HG03521 (cell line): ENCODE measurements around the gene FAT4.

ENCODE experiments used
- ATAC-seq: cut with Tn5 transposase; IDR thresholded peaks from one replicate; pipeline ENCODE4 v1.9.1; 2021; ENCODE audit warnings: mild to moderate bottlenecking, moderate library complexity; ENCODE audit not compliant: unreplicated experiment

The FAT4 gene

DNA sequence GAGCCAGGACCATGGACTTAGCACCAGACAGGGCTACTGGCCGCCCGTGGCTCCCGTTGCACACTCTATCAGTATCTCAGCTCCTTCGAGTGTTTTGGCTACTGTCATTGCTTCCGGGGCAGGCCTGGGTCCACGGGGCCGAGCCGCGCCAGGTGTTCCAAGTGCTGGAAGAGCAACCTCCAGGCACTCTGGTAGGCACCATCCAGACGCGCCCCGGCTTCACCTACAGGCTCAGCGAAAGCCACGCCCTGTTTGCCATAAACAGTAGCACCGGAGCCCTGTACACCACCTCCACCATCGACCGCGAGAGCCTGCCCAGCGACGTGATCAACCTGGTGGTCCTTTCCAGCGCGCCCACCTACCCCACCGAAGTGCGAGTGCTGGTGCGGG lies 1.6 kb downstream of the FAT4 start:
- ATAC-seq: no peak

DNA sequence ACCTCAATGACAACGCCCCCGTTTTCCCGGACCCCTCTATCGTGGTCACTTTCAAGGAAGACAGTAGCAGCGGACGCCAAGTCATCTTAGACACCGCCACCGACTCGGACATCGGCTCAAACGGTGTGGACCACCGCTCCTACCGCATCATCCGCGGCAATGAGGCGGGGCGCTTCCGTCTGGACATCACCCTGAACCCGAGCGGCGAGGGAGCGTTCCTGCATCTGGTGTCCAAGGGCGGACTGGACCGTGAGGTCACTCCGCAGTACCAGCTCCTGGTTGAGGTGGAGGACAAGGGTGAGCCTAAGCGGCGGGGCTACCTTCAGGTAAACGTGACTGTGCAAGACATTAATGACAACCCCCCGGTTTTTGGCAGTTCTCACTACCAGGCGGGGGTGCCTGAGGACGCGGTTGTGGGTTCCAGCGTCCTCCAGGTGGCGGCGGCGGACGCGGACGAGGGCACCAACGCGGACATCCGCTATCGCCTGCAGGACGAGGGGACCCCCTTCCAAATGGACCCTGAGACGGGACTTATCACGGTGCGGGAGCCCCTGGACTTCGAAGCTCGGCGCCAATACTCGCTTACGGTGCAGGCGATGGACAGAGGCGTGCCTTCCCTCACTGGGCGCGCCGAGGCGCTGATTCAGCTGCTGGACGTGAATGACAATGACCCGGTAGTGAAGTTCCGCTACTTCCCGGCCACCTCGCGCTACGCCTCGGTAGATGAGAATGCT lies 2.2 kb downstream of the FAT4 start:
- no peak for ATAC-seq

DNA sequence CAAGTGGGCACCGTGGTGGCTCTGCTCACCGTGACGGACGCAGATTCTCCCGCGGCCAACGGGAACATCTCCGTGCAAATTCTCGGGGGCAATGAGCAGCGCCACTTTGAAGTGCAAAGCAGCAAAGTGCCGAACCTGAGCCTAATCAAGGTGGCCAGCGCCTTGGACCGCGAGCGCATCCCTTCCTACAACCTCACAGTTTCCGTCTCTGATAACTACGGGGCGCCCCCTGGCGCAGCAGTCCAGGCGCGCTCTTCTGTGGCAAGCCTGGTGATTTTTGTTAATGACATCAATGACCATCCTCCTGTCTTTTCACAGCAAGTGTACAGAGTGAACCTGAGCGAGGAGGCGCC lies 2.7 kb downstream of the FAT4 start:
- ATAC-seq: no peak

DNA sequence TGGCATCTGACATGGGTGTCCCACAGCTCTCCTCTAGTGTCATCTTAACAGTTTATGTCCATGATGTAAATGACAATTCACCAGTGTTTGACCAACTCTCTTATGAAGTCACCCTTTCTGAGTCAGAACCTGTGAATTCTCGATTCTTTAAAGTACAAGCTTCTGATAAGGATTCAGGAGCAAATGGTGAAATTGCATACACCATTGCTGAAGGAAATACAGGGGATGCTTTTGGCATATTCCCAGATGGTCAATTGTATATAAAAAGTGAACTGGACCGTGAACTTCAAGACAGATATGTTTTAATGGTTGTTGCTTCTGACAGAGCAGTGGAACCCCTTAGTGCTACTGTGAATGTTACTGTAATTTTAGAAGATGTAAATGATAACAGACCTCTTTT lies 4.6 kb downstream of the FAT4 start:
- ATAC-seq: no peak

- ATAC-seq: no peak
Observed at GRCh38 chr4:125321709-125322365, 7.1 kb downstream of the FAT4 start.

DNA sequence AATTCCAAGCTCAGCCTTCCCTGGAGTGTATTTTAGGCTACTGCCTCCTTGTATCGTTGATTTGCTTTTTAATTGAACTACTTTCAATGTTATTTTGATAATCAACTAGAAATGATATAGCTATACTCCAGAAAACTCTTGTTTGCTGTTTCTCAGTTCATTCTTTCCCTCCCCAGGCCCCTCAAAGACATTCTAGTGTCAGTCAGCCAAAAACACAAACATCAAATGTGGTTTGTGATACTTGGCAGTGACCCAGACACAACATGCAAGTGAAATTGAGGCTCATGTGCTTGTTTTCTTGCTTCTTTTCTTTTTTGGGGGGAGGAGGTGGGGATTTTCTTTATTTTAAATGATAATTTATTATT lies 7.6 kb downstream of the FAT4 start:
- ATAC-seq: no peak

DNA sequence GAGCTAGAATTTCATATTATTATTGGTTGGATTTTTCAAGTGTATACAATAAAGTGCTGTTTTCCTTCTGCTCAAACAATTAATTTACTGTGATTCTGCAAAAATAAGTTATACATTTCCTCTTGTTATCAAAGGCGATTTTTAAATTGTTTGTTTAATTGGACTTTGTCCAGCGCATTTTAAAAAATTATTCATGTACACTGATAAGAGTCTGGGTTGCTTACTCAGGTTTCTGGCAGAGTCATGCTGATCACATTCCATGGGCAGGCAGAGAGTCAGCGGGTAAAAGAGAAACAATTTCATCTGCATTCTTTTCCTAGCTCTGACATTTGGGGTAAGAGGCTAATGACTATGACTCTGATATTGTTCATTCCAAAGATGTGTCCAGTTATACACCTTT lies 8.9 kb downstream of the FAT4 start:
- no peak for ATAC-seq

GRCh38 chr4:125325733-125326132 lies 11.0 kb downstream of the FAT4 start:
- no peak for ATAC-seq

DNA sequence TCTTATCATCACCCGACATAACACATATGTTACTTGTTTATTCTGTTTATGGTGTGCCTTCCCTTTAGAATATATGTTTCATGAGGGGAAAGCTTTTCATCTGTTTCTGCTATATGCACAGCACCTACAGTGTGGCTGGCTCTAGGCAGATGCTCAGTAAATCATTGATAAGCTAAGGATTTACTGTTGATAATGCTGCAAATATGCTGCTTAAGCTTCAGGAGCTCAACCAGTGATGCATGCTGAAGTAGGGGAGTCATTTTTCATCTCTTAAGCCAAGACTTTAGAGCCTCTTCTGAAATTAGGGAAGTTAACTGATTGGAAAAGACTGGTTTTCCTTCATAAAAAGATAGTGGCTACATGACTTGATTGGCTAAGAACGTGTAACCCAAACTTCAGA lies 16.4 kb downstream of the FAT4 start:
- ATAC-seq: no peak

DNA sequence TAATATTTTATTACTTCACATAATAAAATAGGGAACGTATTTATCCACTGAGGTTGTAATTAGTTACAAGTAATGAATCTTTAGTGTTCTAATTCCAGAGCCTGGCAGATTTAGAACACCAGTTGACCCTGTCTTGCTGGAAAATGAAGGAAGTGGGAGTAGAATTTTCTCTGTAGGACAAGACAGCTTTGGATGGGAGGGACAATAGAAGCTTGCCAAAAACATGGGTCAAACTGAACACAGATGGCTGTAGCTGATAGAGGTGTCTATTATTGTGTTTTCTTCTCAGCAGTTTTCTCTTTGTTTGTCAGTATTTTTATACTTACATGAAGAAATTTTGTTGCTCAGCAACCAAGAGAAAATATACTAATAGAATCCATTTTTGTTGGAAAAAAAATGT lies 20.2 kb downstream of the FAT4 start:
- ATAC-seq: no peak

DNA sequence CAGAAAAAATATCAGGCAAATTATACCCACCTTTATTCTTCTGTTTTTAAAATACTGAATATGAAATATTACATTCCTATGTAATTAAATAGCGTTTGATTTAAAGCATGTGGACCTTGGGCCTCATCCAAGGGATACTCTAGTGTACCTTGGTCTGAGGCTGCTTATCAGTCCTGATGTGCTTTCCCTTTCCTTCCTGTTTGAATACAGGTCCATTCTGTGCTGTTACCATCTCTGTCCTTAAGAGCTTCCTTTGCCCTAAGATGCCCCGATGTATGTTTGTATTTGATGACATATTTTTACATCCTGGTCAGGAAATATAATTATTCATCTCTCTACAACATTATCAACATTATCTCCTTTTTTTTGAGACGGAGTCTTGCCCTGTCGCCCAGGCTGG lies 24.1 kb downstream of the FAT4 start:
- ATAC-seq: no peak

DNA sequence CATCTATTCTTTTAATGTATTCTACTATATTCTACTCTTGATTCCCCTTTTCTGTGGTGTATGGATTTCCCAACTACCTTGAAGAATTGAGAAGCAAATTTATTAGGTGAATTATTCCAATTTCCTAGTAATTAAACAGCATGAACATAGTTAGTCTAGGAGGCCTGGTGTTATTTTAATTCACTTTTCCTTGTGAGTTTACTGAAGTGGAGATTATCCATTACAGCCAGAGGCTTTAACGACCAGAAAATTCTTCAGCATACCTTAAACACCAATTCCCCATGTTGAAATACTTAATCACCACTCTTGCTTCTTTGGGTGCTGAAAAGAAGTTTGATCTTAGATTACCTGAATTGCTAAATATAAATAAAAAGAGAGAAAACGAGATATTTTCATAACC lies 29.4 kb downstream of the FAT4 start:
- no peak for ATAC-seq

- no peak for ATAC-seq
Observed at GRCh38 chr4:125346616-125347015, 31.9 kb downstream of the FAT4 start.

DNA sequence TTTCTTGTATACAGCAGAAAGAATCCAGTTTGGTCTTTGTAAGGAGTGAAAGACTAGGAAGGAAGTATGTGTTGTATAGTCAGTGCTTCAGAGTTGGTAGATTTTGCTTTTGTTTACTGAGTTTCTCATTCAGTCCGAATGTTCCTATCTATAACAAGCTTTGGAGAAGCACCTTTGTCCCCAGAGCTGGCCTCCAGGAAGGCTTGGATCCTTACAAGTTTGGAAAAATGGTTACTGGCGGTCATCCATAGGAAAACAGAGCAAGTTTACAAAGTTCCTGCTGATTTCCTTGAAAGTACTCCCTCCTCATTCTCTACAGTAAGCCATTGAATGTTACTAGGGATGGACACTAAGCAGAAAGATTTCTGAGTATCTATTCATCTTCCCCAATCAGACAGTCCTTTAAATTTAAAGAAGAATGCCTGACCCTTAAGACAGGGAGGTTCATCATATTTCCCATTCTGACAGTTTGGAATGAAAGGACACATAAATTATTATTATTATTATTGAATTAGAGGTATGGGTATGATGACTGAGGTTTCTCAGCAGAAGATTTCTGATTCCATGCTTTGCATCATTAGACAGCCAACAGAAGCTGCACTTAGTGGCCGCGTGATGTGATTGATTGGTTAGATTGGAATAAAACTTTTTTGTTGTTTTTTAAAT lies 35.8 kb downstream of the FAT4 start:
- ATAC-seq: no peak

DNA sequence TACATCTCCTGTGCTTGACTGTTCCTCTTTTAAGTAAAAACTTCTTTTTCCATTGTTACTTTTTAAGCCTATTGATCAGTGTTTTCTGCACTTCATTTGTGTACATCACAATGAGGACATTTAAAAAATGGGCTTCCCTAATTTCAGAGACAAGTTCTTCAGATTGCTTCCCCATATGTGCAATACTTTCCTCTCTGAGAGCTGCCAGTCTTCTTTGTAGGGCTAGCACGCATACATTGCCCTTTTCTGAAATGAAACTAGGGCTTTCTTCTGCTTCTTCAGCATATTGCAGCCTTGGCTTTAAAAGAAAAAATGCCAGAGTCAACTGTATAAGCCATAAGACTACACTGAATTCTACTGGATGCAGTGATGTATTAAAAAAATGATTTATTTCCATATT lies 37.8 kb downstream of the FAT4 start:
- no peak for ATAC-seq

DNA sequence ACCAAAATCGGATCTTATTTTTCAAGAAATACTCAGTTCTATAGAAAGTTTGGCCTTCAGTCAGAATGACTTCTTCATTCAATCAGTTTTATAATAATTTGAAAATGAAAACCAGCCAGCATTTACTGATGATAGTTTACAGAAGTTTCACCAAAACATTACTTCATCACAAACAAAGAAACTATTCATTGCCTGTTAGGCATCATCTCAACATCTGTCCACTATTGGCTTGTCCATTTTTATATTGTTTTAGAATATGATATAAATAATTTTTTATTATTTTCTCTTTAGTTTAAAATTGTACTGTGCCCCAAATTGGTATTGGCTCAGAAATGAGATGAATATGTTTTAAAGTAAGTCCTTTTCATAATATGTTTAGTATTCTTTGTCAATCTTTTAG lies 38.4 kb downstream of the FAT4 start:
- no peak for ATAC-seq

DNA sequence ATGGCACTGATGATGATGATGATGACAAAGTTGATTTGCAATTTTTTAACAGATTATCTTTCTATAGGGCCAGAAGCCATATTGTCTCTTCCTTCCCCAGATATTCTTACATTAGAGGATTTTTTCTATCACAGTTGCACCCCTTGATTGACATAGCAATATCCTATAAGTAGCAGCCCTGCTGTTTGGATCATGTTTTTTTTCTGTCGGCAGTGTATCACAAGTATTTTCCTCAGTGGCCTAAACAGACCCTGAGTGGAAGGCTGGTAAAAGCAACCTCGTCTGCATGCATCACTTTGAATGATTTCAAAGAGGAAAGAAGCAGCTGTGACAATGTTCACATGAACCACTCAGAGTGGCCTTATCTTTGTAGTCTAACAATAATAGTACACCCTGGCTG lies 41.0 kb downstream of the FAT4 start:
- ATAC-seq: no peak

DNA sequence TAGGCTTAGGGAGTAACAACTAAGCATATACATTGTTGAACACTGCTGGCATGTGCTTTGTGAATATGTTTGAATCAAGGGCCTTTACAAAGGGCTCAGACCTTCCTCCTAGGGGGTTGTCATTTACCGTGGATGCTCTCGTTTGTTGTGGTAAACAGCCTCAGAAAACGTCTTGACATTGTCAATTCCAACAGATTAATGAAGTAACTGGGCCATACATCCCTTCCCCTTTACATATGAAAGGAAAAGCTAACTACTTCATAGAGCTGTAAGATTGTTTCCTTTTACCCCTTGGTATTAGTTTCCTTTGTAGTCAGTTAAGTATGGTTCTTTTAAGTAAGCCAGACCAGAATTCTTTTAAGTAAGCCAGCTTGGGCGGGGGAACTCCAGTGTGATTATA lies 42.9 kb downstream of the FAT4 start:
- ATAC-seq: no peak

- no peak for ATAC-seq
Observed at GRCh38 chr4:125358453-125358852, 43.7 kb downstream of the FAT4 start.

- no peak for ATAC-seq
Observed at GRCh38 chr4:125359363-125359762, 44.6 kb downstream of the FAT4 start.

- ATAC-seq: no peak
Observed at GRCh38 chr4:125359960-125360634, 45.3 kb downstream of the FAT4 start.

DNA sequence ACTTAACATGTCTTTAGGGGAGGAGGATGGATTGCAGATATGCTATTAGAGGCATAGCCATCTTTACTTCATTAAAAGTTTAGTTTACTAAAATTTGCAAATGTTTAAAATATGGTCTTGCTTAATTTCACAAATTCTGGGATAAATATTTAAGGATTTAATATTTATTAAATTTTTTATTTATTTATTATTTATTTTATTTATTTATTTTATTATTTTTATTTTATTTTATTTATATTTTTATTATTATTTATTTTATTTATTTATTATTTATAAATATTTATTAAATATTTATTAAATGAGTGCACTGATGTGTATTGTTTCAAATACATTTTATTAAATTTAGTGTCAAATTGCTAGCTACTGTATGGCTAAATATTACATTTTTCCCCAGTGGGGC lies 46.0 kb downstream of the FAT4 start:
- ATAC-seq: no peak
